Activated CD4-positive, alpha-beta T cell treated with anti-CD3 and anti-CD28 coated beads for 36 hours (primary cell): ENCODE data around the gene ARL15. TPM values are rescaled to one million over a fixed set of nuclear protein-coding genes. Genes with fewer than 3 reads are reported as not detected.

Experiments
- ATAC-seq: fragments of 200-7000 bp; cut with Tn5 transposase; one replicate; pipeline ENCODE4 v1.10.0; 2021; ENCODE audit warnings: mild to moderate bottlenecking, moderate library complexity
- CTCF ChIA-PET: fragments of 350-600 bp; sonication (Branson Sonifier 250); formaldehyde crosslinking; loops from one replicate; lab custom pipeline; 2021; ENCODE audit warnings: antibody characterized with exemption; lab: Charles Lee
- POLR2A ChIA-PET: fragments of 350-600 bp; sonication (Branson Sonifier 250); formaldehyde crosslinking; loops from one replicate; lab custom pipeline; 2021; ENCODE audit warnings: antibody characterized with exemption, inconsistent platforms; lab: Charles Lee
- DNase-seq: peaks from one replicate; pipeline ENCODE4 v3.0.0-alpha.2; 2020
- H3K27ac Mint-ChIP-seq: one replicate; pipeline ENCODE4 v1.8.0; 2021; ENCODE audit warnings: mixed read lengths
- H3K27me3 Mint-ChIP-seq: one replicate; pipeline ENCODE4 v1.8.0; 2021; ENCODE audit warnings: mixed read lengths
- H3K36me3 Mint-ChIP-seq: one replicate; pipeline ENCODE4 v1.8.0; 2021; ENCODE audit warnings: low read depth, mixed read lengths
- H3K4me1 Mint-ChIP-seq: one replicate; pipeline ENCODE4 v1.8.0; 2021; ENCODE audit warnings: mixed read lengths
- H3K4me3 Mint-ChIP-seq: one replicate; pipeline ENCODE4 v1.8.0; 2021; ENCODE audit warnings: mild to moderate bottlenecking, moderate library complexity, mixed read lengths
- H3K9me3 Mint-ChIP-seq: one replicate; pipeline ENCODE4 v1.8.0; 2021; ENCODE audit warnings: low read depth, mixed read lengths
- intact Hi-C, 2 experiments: fragments of 100-400 bp; cut with DNase I in 1 of 2; cut with micrococcal nuclease in 1 of 2; formaldehyde crosslinking; loops; one replicate each; pipeline versions ENCODE4 v1.14.2 to v1.15.1; 2022 to 2024; cut with DNase I, micrococcal nuclease
- total RNA-seq, 2 experiments: library from RNA; stranded (reverse); gene quantifications; one replicate each; pipeline ENCODE4 v1.2.3, GENCODE V29; 2021

The ARL15 gene
- total RNA-seq, 2 experiments from 2014 or later, result 5.4 to 6.7 TPM

DNA sequence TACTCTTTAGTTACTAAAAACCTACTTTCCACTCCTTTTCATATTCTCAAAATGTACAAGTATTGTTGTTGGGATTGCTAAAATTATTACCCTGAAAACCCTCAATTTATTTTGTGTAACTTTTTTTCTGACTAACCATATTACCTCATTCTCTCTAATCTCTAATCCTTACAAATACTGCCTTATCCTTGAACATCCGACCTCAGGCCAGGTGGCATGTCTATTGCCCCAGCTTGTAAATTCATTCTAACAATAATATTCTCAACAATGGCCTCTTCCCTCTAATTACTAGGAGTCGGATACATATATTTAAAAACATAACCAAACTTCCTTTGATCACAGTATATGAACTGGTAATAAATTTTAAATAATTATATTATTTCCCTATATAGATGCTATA is 25.8 kb downstream of the ARL15 start:
- no peaks in the 10 kb centered on the region for H3K4me1 Mint-ChIP-seq
- CTCF ChIA-PET, result interaction anchor here (1.1 to 1.5 kb wide), 2 partner anchors 12 to 146 kb away, joined by 3 read pairs; no protein-coding TSS in a partner anchor
- no peak for DNase-seq
- H3K36me3 Mint-ChIP-seq, result peaks cover 8% of the 10 kb centered on the region
- H3K27ac Mint-ChIP-seq, result no peak overlapping the region
- no peaks in the 10 kb centered on the region for H3K27me3 Mint-ChIP-seq
- POLR2A ChIA-PET, result no interaction called here
- no peak overlapping the region for H3K4me3 Mint-ChIP-seq
- no peak for ATAC-seq
- intact Hi-C loops, result no loop called here
- H3K9me3 Mint-ChIP-seq, result peaks cover 3% of the 10 kb centered on the region

DNA sequence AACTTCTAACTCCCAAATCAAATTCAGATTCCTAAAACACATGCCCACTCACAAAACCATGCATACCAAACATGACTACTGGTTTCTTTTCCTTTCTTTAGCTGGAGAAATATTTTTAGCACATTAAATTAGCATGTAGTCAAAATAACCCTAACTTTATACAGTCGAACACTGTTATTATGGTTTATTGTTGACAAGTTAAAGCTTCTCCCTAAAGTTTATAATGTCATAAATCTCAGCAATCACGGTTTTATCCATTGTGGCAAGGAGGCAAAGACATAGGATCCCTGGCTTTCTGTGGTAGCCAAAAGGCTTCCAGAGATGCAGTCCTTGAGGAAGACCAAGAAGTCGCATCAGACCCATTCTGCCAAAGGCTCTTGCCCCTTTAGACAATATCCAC is 27.5 kb downstream of the ARL15 start:
- no peaks in the 10 kb centered on the region for H3K4me1 Mint-ChIP-seq
- no peak for ATAC-seq
- no peak overlapping the region for H3K27ac Mint-ChIP-seq
- peaks cover 8% of the 10 kb centered on the region for H3K36me3 Mint-ChIP-seq
- CTCF ChIA-PET, result interaction anchor here (1.1 to 1.5 kb wide), 2 partner anchors 14 to 38 kb away, joined by 3 read pairs; no protein-coding TSS in a partner anchor
- POLR2A ChIA-PET, result no interaction called here
- intact Hi-C loops, result no loop called here
- H3K9me3 Mint-ChIP-seq, result peaks cover 3% of the 10 kb centered on the region
- no peaks in the 10 kb centered on the region for H3K27me3 Mint-ChIP-seq
- no peak overlapping the region for H3K4me3 Mint-ChIP-seq
- no peak for DNase-seq

DNA sequence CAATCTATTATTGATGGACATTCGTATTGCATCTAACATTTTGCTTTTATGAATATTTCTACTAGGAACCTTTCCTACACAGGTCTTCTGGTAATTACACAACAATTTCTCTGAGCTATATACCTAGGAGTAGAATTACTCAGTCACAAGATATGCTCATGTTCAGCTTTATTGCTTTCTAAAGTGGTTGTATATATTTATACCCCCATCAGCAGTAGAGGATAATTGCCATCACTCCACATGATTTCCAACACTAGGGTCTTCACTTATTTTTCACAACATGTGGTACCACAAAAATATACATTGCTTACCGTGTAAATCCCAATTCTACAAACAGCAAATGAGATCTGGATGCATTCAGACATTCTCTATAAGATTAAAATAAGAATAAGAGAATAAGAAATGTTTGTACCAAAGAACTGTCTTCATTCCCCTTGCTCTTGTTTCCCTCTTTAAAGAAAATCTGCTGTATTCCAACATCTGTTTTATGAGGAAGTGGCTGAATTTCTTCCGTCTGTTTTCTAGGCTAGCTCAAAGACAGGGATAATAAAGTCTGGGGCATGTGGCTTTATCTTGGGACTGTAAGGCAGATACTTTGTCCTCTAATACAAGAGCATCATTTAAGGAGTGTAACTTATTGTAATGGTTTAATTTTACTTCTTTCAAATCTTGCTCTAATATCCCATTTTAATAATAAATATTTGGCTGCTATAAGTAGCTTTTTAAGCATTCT is 28.2 kb downstream of the ARL15 start:
- ATAC-seq (no peak), DNase-seq (no peak)
- Mint-ChIP-seq H3K36me3 (peaks cover 8% of the 10 kb centered on the region), H3K9me3 (peaks cover 3% of the 10 kb centered on the region), H3K4me3 (no peak overlapping the region), H3K4me1 (no peaks in the 10 kb centered on the region), H3K27me3 (no peaks in the 10 kb centered on the region), H3K27ac (no peak overlapping the region)
- ChIA-PET CTCF (interaction anchor here (1.1 kb wide), 1 partner anchor 37 kb away, joined by 3 read pairs; no protein-coding TSS in a partner anchor), POLR2A (no interaction called here)
- intact Hi-C loops, result no loop called here

DNA sequence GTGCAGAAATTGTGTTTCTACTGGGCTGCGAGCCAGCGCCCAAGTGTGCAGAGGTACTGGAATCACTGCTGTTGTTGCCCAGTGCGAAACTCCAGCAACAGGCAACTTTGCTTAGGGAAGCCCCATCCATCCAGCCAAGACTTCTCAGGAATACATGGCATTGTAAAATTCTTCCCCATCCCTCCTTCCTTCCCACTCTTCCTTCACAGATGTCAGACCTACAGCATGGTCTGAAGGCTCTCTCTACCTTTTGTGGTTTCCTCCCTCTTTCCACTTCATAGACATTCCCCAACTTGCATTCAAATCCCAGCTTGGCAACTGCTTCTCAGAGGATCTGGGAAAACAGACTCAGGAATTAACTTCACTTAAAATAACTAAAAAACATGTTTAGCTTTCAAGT is 30.4 kb downstream of the ARL15 start:
- H3K27me3 Mint-ChIP-seq, result no peaks in the 10 kb centered on the region
- intact Hi-C loops, result no loop called here
- H3K4me3 Mint-ChIP-seq, result no peak overlapping the region
- peaks cover 3% of the 10 kb centered on the region for H3K9me3 Mint-ChIP-seq
- POLR2A ChIA-PET, result no interaction called here
- no peak for DNase-seq
- no peaks in the 10 kb centered on the region for H3K4me1 Mint-ChIP-seq
- ATAC-seq, result no peak
- H3K27ac Mint-ChIP-seq, result no peak overlapping the region
- H3K36me3 Mint-ChIP-seq, result peaks cover 8% of the 10 kb centered on the region
- CTCF ChIA-PET, result interaction anchor here (0.7 kb wide), 1 partner anchor 170 kb away, joined by 4 read pairs; no protein-coding TSS in a partner anchor

DNA sequence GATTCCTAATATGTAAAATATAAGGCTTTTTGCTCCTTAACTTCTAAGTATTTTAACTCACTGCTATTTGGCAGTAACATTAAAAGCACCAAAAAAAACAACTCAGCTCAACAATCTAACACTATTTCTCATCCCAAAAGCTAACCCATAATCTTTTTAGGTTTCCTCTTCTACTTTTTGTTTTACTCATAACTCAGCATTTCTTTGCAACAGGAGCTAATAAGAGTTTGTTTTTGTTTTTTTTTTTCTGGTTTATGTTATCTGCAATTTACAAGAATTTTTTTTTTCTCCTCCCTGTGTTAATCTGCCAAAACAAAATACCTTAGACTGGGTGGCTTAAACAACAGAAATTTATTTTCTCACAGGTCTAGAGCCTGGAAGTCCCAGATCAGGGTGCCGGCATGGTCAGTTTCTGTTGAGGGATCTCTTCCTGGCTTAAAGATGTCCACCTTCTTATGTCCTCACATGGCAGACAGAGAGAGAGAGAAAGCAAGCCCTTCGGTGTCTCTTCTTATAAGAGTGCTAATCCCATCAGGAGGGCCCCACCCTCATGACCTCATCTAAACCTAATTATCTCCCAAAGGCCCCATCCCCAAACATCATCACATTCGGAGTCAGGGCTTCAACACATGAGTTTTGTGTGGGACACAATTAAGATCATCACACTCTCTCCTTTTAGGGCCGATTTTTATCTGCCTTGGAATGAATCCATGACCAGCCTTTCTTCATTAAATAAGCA is 31.2 kb downstream of the ARL15 start:
- DNase-seq (no peak), ATAC-seq (no peak)
- Mint-ChIP-seq H3K36me3 (peaks cover 8% of the 10 kb centered on the region), H3K4me1 (no peaks in the 10 kb centered on the region), H3K27me3 (no peaks in the 10 kb centered on the region), H3K27ac (no peak overlapping the region), H3K4me3 (no peak overlapping the region), H3K9me3 (peaks cover 3% of the 10 kb centered on the region)
- CTCF ChIA-PET, result interaction anchor here (0.7 to 1.9 kb wide), 2 partner anchors 35 to 45 kb away, joined by 3 to 4 read pairs; no protein-coding TSS in a partner anchor
- intact Hi-C loops, result no loop called here
- POLR2A ChIA-PET, result no interaction called here

DNA sequence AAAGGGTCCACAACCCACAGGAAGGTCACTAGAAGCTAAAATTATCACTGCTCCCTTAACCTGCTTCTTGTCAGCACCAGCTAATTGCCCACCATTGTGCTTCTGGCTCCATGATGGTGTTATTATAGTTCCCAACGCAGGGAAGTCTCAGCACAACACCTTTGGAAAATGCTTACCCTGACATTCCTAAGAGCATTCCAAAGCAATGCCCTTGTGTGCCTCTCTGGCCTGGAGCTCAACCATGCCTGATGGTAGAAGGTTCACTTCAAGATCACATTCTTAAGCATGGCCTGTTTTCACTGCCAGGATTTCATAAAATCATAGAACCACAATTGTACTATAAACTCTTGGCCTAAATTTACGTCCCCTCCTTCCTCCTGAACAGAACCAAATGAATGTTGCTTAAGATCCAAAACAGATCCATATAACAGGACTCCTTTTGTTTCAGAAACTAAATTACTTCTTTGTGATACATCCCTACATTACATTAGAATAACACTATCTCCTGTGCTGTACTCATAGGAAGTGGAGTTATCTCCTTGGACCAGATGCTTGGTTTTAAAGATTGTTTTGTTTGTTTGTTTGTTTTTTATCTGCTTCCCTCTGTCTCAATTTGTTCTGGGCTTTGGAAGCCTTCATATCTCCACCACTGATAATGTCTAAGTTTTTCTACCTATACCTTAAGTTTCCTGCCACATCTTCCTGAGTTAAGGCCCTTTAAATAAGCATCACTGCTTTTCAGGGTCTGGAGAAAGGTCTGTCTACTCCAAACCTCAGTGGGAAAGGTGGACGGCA is 32.1 kb downstream of the ARL15 start:
- no peak overlapping the region for H3K27ac Mint-ChIP-seq
- H3K4me1 Mint-ChIP-seq, result peaks cover 3% of the 10 kb centered on the region
- ChIA-PET POLR2A (no interaction called here), CTCF (interaction anchor here (0.7 to 1.9 kb wide), 4 partner anchors 30 to 49 kb away, joined by 3 to 4 read pairs (median 3); no protein-coding TSS in a partner anchor)
- no peaks in the 10 kb centered on the region for H3K27me3 Mint-ChIP-seq
- DNase-seq (no peak), ATAC-seq (no peak)
- peaks cover 8% of the 10 kb centered on the region for H3K36me3 Mint-ChIP-seq
- intact Hi-C loops, result no loop called here
- H3K4me3 Mint-ChIP-seq, result no peak overlapping the region
- peaks cover 3% of the 10 kb centered on the region for H3K9me3 Mint-ChIP-seq

DNA sequence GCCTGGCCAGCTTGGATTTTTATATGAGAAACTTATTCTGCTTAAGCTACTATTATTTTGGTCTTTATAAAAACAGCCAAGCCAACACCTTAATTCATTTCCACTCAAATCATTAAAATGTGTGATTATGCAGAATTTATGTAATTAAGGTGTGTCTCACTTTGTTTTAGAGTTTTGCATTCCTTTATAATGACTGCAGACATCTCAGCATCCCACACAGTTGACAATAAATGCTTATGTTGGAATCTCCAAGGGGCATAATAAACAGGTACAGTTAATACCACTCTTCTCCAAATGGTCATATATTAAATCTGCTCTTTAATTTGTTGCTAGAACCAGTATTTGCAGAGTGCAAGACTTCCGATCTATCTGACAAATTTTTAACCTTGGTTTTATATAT is 34.3 kb downstream of the ARL15 start:
- intact Hi-C loops, result no loop called here
- Mint-ChIP-seq H3K4me1 (peaks cover 3% of the 10 kb centered on the region), H3K36me3 (peaks cover 8% of the 10 kb centered on the region), H3K9me3 (peaks cover 2% of the 10 kb centered on the region), H3K27ac (no peak overlapping the region), H3K4me3 (no peak overlapping the region), H3K27me3 (no peaks in the 10 kb centered on the region)
- CTCF ChIA-PET, result interaction anchor here (0.9 kb wide), 1 partner anchor 144 kb away, joined by 8 read pairs; no protein-coding TSS in a partner anchor
- POLR2A ChIA-PET, result no interaction called here
- no peak for DNase-seq
- no peak for ATAC-seq

DNA sequence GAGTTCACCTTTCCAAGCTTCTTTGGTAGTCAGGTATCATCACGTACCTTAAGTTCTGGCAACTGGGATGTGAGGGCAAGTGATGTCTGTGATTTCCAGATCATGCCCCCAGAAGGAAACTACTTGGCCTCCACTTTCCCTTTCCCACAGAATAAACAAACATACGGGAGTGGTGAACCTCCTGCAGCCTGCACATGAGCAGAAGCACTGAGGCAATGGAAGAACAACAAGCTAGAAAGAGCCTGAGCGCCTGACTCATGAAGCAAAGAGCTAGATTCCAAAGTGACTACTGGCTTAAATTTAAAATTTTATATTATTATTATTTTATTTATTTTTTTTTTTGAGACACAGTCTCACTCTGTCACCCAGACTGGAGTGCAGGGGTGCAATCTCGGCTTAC is 35.0 kb downstream of the ARL15 start:
- DNase-seq, result no peak
- Mint-ChIP-seq H3K27me3 (no peaks in the 10 kb centered on the region), H3K4me3 (no peak overlapping the region), H3K36me3 (peaks cover 6% of the 10 kb centered on the region), H3K9me3 (no peaks in the 10 kb centered on the region), H3K27ac (no peak overlapping the region), H3K4me1 (peaks cover 3% of the 10 kb centered on the region)
- POLR2A ChIA-PET, result no interaction called here
- intact Hi-C loops, result no loop called here
- ATAC-seq, result no peak
- CTCF ChIA-PET, result interaction anchor here (0.9 kb wide), 1 partner anchor 144 kb away, joined by 8 read pairs; no protein-coding TSS in a partner anchor

DNA sequence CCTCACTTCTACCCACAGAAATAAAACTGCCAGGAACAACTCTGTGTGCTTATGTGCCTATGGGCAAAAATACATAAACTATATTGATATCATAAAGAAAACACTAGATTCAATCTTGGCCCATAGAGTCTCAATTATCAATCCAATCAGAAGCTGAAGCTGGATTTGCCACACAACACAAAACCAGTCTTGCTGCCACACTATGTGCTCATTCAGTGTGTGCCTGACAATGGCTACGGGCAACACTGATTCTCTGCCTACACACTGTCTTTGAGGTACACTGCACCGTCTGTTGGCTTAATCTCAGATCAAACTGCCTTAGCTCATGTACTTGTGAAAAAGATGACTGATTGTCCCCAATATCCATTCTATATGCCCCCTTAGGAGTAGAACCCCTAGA is 35.4 kb downstream of the ARL15 start:
- ATAC-seq (no peak), DNase-seq (no peak)
- Mint-ChIP-seq H3K4me1 (peaks cover 3% of the 10 kb centered on the region), H3K4me3 (no peak overlapping the region), H3K9me3 (no peaks in the 10 kb centered on the region), H3K36me3 (peaks cover 2% of the 10 kb centered on the region), H3K27me3 (no peaks in the 10 kb centered on the region), H3K27ac (no peak overlapping the region)
- intact Hi-C loops, result no loop called here
- ChIA-PET CTCF (interaction anchor here (0.9 kb wide), 1 partner anchor 145 kb away, joined by 8 read pairs; no protein-coding TSS in a partner anchor), POLR2A (no interaction called here)

DNA sequence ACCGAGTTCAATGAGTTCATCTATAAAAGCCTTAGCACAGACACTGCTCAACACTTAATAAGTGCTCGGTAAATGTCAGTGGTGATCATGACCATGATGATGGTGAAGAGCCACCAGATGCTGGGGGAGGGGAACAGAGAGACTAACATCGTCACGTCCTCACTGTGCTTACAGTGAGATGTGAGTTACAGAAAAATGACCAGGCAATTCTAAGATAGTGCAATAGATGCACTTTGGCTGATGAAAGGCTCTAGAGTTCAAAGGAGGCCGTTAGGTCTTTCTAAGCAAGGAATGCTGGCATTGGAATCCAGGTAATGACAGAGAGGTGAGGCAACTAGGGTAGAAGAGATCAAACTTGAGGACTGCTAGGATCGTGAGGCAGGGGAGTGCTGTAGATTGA is 36.7 kb downstream of the ARL15 start:
- H3K4me1 Mint-ChIP-seq, result peaks cover 3% of the 10 kb centered on the region

DNA sequence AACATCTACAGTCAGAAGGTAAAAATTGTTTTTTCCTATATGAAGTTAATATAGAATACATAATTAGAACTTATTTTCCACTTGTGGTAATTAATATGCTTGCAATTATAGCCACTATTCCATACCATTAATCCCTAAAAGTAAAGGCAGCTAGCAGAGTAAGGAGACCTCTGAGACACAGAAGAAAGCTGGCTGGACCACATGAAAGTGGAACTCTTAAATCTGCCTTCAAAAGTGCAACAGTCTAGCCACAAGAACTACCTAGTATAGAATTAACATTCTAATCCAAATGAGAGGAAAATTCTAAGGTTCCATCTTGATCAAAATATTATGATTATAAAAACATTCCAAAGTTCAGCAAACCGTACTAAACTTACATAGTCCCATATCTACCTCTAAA is 37.6 kb downstream of the ARL15 start:
- H3K4me3 Mint-ChIP-seq, result no peak overlapping the region
- DNase-seq (no peak), ATAC-seq (no peak)
- H3K9me3 Mint-ChIP-seq, result peaks cover 1% of the 10 kb centered on the region
- intact Hi-C loops, result no loop called here
- H3K36me3 Mint-ChIP-seq, result peaks cover 2% of the 10 kb centered on the region
- ChIA-PET POLR2A (no interaction called here), CTCF (no interaction called here)
- H3K27me3 Mint-ChIP-seq, result no peaks in the 10 kb centered on the region
- H3K27ac Mint-ChIP-seq, result no peak overlapping the region
- H3K4me1 Mint-ChIP-seq, result peaks cover 3% of the 10 kb centered on the region

More for the DNA sequence above, 36.7 kb downstream of the ARL15 start:
- intact Hi-C loops, result no loop called here
- ChIA-PET POLR2A (no interaction called here), CTCF (no interaction called here)
- H3K27me3 Mint-ChIP-seq, result no peaks in the 10 kb centered on the region
- no peak for ATAC-seq
- peaks cover 1% of the 10 kb centered on the region for H3K9me3 Mint-ChIP-seq
- no peak overlapping the region for H3K4me3 Mint-ChIP-seq
- no peak for DNase-seq
- peaks cover 2% of the 10 kb centered on the region for H3K36me3 Mint-ChIP-seq
- H3K27ac Mint-ChIP-seq, result no peak overlapping the region
